Activated CD8-positive, alpha-beta T cell treated with anti-CD3 and anti-CD28 coated beads for 36 hours (primary cell): ENCODE data around the gene ST6GALNAC3. TPM values are rescaled to one million over a fixed set of nuclear protein-coding genes. Genes with fewer than 3 reads are reported as not detected.

ENCODE experiments used
- ATAC-seq: fragments of 200-7000 bp; cut with Tn5 transposase; one replicate; pipeline ENCODE4 v1.10.0; 2021; ENCODE audit warnings: mild to moderate bottlenecking, moderate library complexity
- CTCF ChIA-PET: fragments of 350-600 bp; sonication (Branson Sonifier 250); formaldehyde crosslinking; loops from one replicate; lab custom pipeline; 2021; ENCODE audit warnings: antibody characterized with exemption; lab: Charles Lee
- POLR2A ChIA-PET: fragments of 350-600 bp; sonication (Branson Sonifier 250); formaldehyde crosslinking; loops from one replicate; lab custom pipeline; 2021; ENCODE audit warnings: antibody characterized with exemption; lab: Charles Lee
- DNase-seq: peaks from one replicate; pipeline ENCODE4 v3.0.0-alpha.2; 2020
- H3K27ac Mint-ChIP-seq: one replicate; pipeline ENCODE4 v1.8.0; 2021; ENCODE audit warnings: mild to moderate bottlenecking, mixed read lengths
- H3K27me3 Mint-ChIP-seq: one replicate; pipeline ENCODE4 v1.8.0; 2021; ENCODE audit warnings: mixed read lengths
- H3K36me3 Mint-ChIP-seq: one replicate; pipeline ENCODE4 v1.8.0; 2021; ENCODE audit warnings: low read depth, mixed read lengths
- H3K4me1 Mint-ChIP-seq: one replicate; pipeline ENCODE4 v1.8.0; 2021; ENCODE audit warnings: low read depth, mixed read lengths
- H3K4me3 Mint-ChIP-seq: one replicate; pipeline ENCODE4 v1.8.0; 2021; ENCODE audit warnings: mild to moderate bottlenecking, moderate library complexity, mixed read lengths
- H3K9me3 Mint-ChIP-seq: one replicate; pipeline ENCODE4 v1.8.0; 2021; ENCODE audit warnings: mixed read lengths
- CTCF ChIP-seq: fragments of 200-600 bp; IDR thresholded peaks from one replicate; pipeline ENCODE4 v1.8.0; 2022; ENCODE audit warnings: antibody characterized with exemption, mild to moderate bottlenecking
- intact Hi-C: fragments of 100-400 bp; cut with micrococcal nuclease; formaldehyde crosslinking; loops from one replicate; pipeline ENCODE4 v1.10.0; 2022
- total RNA-seq, 2 experiments: library from RNA; stranded (reverse); gene quantifications; one replicate each; pipeline ENCODE4 v1.2.3, GENCODE V29; 2021

The ST6GALNAC3 gene
- total RNA-seq, 2 experiments from 2014 or later, result 2.7 to 2.9 TPM

GRCh38 chr1:76632136-76632535 lies 557.6 kb downstream of the ST6GALNAC3 start:
- no peak for ATAC-seq
- no peaks in the 10 kb centered on the region for H3K27me3 Mint-ChIP-seq
- no peak overlapping the region for H3K27ac Mint-ChIP-seq
- intact Hi-C loops, result no loop called here
- no peaks in the 10 kb centered on the region for H3K4me1 Mint-ChIP-seq
- peaks cover 2% of the 10 kb centered on the region for H3K9me3 Mint-ChIP-seq
- POLR2A ChIA-PET, result no interaction called here
- peaks cover 3% of the 10 kb centered on the region for H3K36me3 Mint-ChIP-seq
- H3K4me3 Mint-ChIP-seq, result no peak overlapping the region
- no peak for DNase-seq
- TF ChIP-seq CTCF, result no peak
- CTCF ChIA-PET, result no interaction called here

- Mint-ChIP-seq H3K4me3 (no peak overlapping the region), H3K36me3 (no peaks in the 10 kb centered on the region)
- CTCF ChIA-PET, result no interaction called here
These were observed 561.2 kb downstream of the ST6GALNAC3 start for GRCh38 chr1:76635784-76636183.

GRCh38 chr1:76639181-76639580 lies 564.6 kb downstream of the ST6GALNAC3 start:
- Mint-ChIP-seq H3K36me3 (no peaks in the 10 kb centered on the region), H3K4me3 (no peak overlapping the region), H3K4me1 (no peaks in the 10 kb centered on the region), H3K27ac (no peak overlapping the region), H3K27me3 (no peaks in the 10 kb centered on the region), H3K9me3 (no peaks in the 10 kb centered on the region)
- ChIA-PET CTCF (no interaction called here), POLR2A (no interaction called here)
- ATAC-seq (no peak), DNase-seq (no peak)
- intact Hi-C loops, result no loop called here
- no peak for TF ChIP-seq CTCF

More at GRCh38 chr1:76635784-76636183, 561.2 kb downstream of the ST6GALNAC3 start:
- Mint-ChIP-seq H3K27ac (no peak overlapping the region), H3K4me1 (no peaks in the 10 kb centered on the region), H3K27me3 (no peaks in the 10 kb centered on the region), H3K9me3 (no peaks in the 10 kb centered on the region)
- POLR2A ChIA-PET, result interaction anchor here (1.4 kb wide), 1 partner anchor 10 kb away, joined by 3 read pairs; no protein-coding TSS in a partner anchor
- no peak for TF ChIP-seq CTCF
- ATAC-seq (no peak), DNase-seq (no peak)
- intact Hi-C loops, result no loop called here

GRCh38 chr1:76640092-76640491 lies 565.5 kb downstream of the ST6GALNAC3 start:
- ChIA-PET CTCF (no interaction called here), POLR2A (no interaction called here)
- Mint-ChIP-seq H3K4me1 (no peaks in the 10 kb centered on the region), H3K27me3 (no peaks in the 10 kb centered on the region), H3K4me3 (no peak overlapping the region), H3K27ac (no peak overlapping the region), H3K9me3 (no peaks in the 10 kb centered on the region), H3K36me3 (no peaks in the 10 kb centered on the region)
- ATAC-seq (no peak), DNase-seq (no peak)
- TF ChIP-seq CTCF, result no peak
- intact Hi-C loops, result no loop called here

GRCh38 chr1:76640723-76641122 lies 566.2 kb downstream of the ST6GALNAC3 start:
- no peaks in the 10 kb centered on the region for H3K27me3 Mint-ChIP-seq
- ChIA-PET CTCF (interaction anchor here (0.7 kb wide), 1 partner anchor 487 kb away, joined by 3 read pairs; no protein-coding TSS in a partner anchor), POLR2A (no interaction called here)
- intact Hi-C loops, result no loop called here
- H3K4me3 Mint-ChIP-seq, result no peak overlapping the region
- TF ChIP-seq CTCF, result no peak
- no peaks in the 10 kb centered on the region for H3K9me3 Mint-ChIP-seq
- H3K27ac Mint-ChIP-seq, result no peak overlapping the region
- no peaks in the 10 kb centered on the region for H3K36me3 Mint-ChIP-seq
- ATAC-seq (no peak), DNase-seq (no peak)
- H3K4me1 Mint-ChIP-seq, result no peaks in the 10 kb centered on the region
